HG03039 (cell line): ENCODE measurements around the gene CDYL.

Experiments
- ATAC-seq: cut with Tn5 transposase; IDR thresholded peaks from one replicate; pipeline ENCODE4 v1.9.1; 2021; ENCODE audit warnings: mild to moderate bottlenecking, moderate library complexity; ENCODE audit not compliant: unreplicated experiment

CDYL gene, protein sequence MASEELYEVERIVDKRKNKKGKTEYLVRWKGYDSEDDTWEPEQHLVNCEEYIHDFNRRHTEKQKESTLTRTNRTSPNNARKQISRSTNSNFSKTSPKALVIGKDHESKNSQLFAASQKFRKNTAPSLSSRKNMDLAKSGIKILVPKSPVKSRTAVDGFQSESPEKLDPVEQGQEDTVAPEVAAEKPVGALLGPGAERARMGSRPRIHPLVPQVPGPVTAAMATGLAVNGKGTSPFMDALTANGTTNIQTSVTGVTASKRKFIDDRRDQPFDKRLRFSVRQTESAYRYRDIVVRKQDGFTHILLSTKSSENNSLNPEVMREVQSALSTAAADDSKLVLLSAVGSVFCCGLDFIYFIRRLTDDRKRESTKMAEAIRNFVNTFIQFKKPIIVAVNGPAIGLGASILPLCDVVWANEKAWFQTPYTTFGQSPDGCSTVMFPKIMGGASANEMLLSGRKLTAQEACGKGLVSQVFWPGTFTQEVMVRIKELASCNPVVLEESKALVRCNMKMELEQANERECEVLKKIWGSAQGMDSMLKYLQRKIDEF

GRCh38 chr6:4776131-4776492 is at the start of gene CDYL:
CDYL (plus strand) TSS chr6:4776404; CDS start chr6:4776784, 380 bp downstream.
- peak; percentile 55 for ATAC-seq

GRCh38 chr6:4726645-4727044 is 49.6 kb upstream of the CDYL start:
- no peak for ATAC-seq

DNA sequence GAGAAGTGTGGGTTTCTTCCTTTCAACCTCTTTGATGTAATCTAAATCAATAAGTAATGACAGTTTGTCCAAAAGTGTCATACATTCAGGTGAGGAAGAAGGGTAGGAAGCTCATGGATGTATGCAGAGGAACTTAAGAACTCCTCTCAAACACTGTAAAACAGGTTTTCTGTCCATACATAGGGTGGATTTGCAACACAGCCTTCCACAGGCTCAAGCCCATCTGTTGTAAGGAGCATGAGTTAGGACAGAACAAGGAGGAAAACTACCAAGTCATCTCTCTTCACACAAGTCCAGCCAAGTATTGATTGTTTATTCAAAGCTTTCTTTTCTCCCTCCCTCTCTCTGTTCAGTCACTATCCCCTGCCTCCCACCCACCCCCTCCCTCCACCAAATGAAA is 49.0 kb upstream of the CDYL start:
- no peak for ATAC-seq

DNA sequence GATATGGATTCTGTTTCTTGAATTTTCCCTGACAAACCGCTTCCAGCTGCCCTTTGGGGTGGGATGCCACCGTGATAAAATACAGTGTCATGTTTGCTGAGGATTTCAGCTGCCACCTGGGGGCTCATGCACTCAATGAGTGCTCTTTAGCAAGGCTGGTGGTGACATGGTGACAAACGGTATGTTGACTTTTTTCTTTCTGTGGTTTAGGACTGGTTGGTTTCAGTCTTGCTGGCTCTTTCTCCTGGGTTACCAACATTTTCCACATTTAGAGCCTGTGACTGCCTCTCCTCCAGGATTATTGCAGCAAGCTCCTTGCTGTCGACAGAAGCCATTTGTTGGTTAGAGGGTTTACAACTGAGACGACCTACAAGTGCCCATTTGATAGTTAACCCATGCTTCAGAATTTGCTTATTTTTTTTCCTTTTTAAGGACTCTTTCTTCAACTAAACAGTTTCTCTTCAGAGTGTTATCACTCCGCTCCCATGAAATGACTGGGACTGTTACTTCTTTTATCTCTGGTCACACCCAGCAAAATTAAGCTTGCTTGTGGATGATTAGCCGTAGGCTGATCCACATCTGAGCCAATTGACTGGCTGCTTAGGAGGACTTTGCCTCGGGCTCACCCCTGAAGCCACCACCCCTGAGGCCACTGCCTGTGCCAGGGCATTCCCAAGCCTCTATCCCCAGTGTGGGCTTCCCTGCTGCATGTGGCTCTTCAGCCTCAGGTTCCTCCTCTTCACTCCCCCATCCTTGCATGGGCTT is 48.4 kb upstream of the CDYL start:
- no peak for ATAC-seq

- ATAC-seq = no peak
Observed at GRCh38 chr6:4728436-4728769, 47.8 kb upstream of the CDYL start.

DNA sequence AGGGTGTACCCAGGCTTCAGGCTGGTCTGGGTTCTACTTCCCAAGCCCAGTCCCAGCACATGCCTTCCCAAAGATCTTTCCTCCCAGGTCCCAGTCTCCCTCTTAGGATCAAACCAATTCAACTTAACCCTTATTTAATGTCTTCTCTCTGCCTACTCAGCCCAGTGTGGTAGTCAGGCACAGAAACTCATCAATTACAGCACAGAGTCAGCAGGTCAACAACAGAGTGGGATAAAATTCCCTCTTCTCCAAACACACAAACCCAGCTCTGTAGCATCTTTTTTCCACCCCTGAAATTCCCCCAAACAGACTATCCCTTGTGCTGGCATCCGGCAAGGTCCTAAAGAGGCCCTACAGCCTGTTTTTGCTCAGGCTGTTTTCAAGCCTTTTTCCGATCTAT is 47.3 kb upstream of the CDYL start:
- ATAC-seq = no peak

DNA sequence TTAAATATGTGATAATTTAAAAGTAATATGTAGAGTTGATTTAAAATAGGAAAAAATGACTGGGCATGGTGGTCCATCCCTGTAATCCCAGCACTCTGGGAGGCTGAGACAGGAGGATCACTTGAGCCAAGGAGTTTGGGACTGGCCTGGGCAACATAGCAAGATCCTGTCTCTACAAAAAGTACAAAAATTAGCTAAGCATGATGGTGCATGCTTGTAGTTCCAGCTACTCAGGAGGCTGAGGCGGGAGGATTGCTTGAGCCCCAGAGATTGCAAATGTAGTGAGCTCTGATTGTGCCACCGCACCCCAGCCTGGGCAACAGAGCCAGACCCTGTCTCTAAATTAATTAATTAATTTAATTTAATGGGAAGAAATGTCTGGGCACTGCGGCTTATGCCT is 44.2 kb upstream of the CDYL start:
- no peak for ATAC-seq

DNA sequence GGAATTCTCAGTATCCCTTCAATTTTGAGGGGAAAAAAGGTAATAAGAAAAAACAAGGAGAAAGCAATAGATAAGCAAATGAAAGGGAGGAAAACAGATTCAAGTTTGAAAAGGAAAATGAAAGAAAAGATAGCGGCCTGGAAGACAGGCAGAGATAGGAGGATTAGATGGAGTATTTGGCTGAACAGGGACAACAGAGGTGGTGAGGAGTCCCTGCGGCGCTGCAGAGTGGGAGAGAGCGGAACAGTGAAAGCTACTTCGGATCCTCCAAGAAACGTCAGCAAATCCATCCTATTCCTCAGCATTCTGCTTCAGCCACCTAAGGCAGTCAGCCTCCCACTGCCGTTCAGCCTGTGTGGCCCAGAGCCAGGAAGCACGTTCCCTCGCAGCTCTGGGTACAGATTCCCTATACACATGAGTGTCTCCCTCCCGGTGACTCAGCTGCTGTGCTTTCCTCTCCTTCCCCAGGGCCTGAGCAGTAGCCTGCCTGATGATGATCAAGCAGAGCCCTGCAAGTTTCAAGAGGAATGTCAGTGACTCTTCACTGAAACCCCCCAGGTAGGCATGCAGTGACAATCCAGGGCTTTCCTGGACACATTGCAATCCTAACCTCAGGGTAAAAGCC is 43.4 kb upstream of the CDYL start:
- no peak for ATAC-seq

DNA sequence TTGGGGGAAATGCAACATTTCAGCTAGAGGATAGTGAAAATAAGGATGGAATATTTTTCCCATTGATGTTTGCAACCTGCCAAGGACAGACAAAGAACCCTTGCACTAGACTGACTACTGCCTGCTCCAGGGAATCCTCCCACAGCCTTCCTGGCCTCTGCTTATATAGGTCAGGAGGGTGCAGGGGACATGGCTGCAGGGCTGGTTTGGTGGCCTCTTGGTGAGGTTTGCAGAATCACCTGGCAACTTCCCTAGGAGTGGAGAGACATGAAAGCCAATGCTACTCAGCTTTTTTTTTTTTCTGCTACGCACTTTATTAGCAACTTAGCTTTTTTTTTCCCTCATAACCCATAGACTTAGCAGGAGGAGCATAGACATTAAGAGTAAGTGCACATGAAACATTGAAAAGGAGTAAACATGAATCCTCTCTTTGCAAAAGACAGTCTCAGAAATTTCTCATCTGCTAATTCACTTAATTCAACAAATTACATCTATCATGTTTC is 39.8 kb upstream of the CDYL start:
- ATAC-seq = no peak

- ATAC-seq = no peak
Observed at GRCh38 chr6:4740032-4740431, 36.2 kb upstream of the CDYL start.

DNA sequence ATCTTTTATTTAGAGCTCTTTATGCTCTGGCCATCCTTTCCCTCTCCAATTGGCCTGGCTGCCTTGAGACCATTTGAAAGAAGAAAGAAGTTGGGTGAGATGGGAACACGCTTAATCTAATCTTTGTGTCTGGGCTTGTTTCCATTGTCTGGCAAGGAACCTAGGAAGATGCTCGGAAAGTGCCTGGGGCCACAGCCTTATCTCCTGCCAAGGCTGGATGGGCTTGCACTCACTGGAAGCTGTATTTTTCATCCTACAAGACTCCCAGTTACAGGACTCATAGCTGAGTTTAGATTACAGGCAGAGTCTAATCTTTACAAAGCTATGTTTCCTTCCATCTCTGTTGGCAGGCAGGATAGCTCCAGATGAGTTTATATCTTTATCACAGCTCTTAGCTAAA is 33.1 kb upstream of the CDYL start:
- no peak for ATAC-seq

DNA sequence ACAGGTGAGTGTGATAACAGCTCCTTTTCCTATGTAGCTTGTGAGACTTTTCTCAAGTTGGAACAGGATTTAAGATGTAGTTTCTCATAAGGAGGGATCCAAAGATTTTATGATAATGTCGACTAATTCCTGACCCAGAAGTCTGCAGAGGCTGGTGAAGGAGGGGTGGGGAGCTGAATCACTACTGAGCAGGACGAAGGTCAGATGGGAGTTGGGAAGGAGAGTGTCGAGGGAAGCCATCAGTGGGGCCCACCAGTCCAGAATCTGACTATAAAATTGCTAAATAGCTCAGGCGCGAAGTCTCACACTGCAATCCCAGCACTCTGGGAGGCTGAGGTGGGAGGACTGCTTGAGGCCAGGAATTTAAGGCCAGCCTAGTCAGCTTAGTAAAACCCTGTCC is 32.3 kb upstream of the CDYL start:
- ATAC-seq = no peak

- no peak for ATAC-seq
Observed at GRCh38 chr6:4747588-4747987, 28.6 kb upstream of the CDYL start.

DNA sequence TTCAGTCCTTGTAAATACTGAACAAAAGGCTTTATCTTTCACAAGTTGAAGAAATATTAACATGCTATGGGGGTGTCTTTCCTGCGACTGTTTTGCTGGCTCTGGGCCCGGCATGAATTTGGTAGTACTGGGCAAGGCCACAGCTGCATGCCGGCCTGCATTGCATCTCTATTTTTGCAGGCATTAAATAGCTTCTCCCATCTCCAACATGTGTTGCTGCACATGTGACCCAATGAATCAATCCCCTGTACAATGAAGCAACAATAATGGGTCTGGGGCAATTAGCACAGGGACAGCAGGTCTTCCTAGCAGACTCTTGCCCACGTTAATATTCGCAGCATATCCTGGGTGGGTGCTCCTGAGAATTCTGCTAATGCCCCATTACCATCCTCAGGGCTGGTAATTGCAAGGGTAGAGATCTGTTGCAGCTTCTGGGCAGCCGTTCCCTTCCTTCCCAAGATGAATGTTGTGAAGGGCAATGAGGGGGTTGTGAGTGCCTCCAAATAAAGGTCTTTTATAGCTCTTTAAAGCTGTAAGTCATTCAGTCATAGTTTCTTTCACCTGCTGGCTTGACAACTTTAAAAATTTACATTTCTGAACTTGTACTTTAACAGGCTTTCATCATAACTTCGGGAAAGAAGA is 24.3 kb upstream of the CDYL start:
- ATAC-seq = no peak

DNA sequence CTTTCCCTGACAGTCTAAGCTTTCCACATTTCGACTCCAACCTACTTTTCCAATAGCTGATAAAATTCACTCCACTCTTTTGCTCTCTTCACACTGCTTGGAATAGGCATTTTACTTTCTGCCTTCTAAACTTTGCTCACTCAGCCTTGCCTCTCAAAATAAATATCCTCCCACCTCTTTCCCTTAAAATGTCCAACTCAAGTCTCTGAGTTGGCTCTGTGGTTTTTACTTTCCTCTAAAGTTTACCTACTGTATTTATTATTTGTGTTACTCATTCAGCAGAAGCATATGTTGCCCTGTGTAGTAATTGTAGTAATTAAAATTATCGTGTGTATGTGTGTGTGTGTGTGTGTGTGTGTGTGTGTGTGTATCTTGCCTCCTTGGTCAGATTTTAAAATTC is 20.0 kb upstream of the CDYL start:
- ATAC-seq = no peak

- ATAC-seq = no peak
Observed at GRCh38 chr6:4759997-4760396, 16.2 kb upstream of the CDYL start.

- ATAC-seq = no peak
Observed at GRCh38 chr6:4760773-4761172, 15.4 kb upstream of the CDYL start.

DNA sequence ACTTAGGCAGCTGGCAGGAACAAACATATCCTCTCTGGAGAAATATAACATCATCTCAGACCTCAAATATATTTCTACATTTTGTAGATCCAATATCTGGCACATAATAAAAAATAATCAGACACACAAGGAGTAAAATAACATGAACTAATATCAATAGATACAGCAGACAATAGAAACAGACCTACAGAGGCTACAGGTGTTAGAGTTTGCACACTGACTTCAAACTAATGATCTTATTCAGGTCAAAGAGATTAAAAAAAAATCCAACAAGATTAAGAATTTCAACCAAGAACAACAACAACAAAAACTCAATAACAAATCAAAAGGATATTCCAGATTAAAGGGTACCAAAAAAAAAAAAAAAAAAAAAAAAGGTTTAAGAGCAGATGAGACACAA is 13.9 kb upstream of the CDYL start:
- ATAC-seq = no peak

DNA sequence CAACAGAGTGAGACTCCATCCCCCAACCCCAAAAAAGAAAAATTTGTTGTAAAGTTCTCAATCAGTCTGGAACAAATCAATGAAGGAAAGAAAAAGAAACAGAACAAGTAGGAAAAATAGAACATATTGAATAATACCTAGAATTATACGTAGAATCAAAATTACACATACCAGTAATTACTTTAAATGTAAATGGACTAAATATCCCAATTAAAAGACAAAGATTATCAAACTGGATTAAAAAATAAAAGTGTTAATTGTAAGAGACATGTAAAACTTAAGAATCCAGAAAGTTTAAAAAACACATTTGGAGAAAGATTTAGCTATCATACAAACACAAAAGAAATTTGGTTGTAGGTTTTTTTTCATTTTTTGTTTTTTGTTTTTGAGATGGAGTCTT is 12.3 kb upstream of the CDYL start:
- ATAC-seq = no peak

DNA sequence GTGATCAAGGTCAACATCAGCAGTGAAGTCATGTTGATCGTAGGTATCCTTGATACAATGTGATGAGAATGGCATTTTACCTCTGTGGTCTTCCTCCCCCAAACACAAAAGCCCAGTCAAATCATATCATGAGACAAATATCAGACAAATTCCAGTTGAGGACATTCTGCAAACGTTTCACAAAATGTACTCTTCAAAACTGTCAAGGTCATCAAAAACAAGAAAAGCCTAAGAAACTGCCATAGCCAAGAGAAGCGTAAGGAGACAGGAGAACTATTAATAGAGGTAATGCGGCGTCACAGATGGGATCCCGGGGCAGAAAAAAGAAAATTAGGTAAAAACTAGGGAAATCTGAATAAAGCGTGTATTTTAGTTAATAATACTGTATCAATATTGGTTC is 7.4 kb upstream of the CDYL start:
- ATAC-seq = no peak

DNA sequence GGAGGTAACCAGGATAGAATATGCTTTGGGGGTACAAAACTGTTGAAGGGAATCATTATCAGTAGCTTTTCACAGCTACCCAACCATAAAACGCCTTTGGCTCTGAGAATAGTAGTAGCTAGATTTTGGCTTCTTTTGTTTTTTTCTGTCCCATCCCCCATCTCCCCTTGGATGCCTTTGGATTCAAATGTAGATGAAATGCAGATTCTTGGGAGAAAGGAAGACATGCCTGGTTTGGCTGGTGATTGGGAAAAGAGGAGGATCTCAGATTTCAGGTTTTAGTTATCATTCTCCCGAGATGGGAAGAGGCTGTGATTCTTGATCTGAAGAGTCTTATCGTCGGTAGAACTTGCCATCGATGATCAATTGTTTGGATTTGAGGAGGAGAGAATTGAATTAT is 3.5 kb upstream of the CDYL start:
- ATAC-seq = no peak
